Measurements from ENCODE around the gene GSTM5. TPM values are rescaled to one million over a fixed set of nuclear protein-coding genes. Genes with fewer than 3 reads are reported as not detected.
"Not testable (repeated sequence)": the region's sequence is repeated elsewhere in the genome, so short reads cannot be mapped to it uniquely, and the experiment has no call there.

The GSTM5 gene
- total RNA-seq, 1 donor from 2014 or later: 2.6 TPM

DNA sequence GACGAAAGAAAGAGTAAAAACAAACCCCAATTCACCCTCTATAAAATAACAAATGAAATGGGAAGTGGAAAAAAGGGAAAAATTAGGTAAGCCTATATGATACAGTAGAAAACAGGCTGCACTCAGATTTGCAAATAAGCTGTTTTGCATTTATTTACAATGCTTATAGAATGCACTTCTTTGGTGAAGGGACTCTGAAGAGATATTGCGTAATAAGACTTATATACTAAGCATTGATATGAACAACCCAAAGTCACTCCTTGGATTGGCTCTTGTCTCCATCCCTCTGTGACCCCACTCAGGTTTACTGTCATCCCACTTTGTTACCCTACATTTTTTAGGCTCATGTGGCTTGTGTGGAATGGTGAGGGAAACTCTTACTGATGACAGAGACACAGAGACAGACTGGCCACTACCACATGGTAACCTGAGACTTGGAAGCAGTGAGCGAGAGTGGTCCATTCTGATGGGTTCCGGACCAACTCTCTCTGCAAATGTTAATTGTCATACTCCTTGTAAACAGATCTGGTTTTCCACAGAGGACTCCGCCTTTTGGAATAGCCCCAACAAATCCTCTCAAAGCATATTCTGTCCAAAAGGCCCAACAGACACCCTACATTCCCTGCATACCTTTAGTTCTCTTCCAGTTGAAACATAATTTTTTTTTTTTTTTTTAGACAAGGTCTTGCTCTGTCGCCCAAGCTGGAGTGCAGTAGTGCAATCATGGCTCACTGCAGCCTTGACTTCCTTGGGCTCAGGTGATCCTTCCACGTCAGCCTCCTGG, 11.0 kb downstream of the GSTM5 start:
- no peak for DNase-seq (ENCODE audit: low spot score)
- intact Hi-C loops (cut with DNase I): no loop called here

DNA sequence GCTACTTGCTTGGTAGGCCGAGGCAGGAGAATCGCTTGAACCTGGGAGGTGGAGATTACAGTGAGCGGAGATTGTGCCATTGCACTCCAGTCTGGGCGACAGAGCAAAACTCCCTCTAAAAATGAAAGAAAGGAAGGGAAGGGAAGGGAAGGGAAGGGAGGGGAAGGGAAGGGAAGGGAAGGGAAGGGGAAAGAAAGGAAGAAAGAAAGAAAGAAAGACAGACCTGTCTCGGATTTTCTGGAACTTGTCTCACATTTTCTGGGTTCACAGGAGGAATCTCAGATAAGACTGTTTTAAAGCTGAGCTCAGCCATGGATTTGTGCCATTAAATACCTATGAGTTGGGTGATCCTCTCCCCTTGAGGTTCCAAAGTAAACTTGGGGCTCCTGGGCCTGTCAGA, 12.9 kb downstream of the GSTM5 start:
- intact Hi-C loops (cut with DNase I): no loop called here
- no peak for DNase-seq (ENCODE audit: low spot score)

GRCh38 chr1:109725510-109725909, 13.5 kb downstream of the GSTM5 start:
- DNase-seq (ENCODE audit: low spot score): no peak
- intact Hi-C loops (cut with DNase I): no loop called here

DNA sequence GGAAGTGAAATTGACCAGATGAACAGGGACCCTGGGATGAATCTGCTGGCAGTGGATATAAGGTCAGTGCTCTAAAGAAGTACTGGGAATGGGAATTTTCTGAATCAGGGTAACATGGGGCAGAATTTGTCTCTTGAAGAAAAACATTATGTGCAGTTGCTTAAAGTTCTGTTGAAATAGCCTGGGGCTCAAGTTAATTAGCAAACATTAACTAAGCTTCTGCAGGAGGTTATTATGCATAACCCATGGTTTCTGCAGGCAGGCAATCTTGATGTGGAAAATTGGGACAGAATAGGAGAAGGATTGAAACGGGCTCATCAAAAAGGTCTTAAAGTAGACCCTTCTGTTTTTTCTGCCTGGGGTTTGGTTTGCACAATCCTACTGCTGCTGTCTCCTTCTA, 14.0 kb downstream of the GSTM5 start:
- intact Hi-C loops (cut with DNase I): no loop called here
- DNase-seq (ENCODE audit: low spot score): no peak

GRCh38 chr1:109726728-109727373, 14.8 kb downstream of the GSTM5 start:
- no peak for DNase-seq (ENCODE audit: low spot score)
- intact Hi-C loops (cut with DNase I): no loop called here

- intact Hi-C loops (cut with DNase I): no loop called here
- no peak for DNase-seq (ENCODE audit: low spot score)
These were observed 16.8 kb downstream of the GSTM5 start for GRCh38 chr1:109728870-109729269.

DNA sequence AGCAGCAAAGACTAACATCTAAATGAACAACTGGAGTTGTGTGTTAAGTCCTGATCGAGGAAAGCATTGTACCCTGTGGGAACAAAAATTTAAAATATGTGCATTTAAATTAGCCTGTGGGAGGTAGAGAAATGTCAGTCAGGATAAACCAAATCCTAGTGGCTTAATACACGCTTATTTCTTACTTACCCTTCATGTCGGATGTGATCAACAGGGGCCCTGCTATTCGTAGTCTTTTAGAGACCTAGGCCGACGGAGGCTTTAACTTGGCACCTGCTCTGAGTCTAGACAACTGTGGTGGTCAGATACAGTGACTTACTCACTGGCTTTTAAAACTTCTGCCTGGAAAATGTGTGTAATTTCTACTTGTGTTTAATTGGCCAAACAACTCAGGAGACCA, 18.6 kb downstream of the GSTM5 start:
- DNase-seq (ENCODE audit: low spot score): no peak
- intact Hi-C loops (cut with DNase I): no loop called here

- no peak for DNase-seq (ENCODE audit: low spot score)
- intact Hi-C loops (cut with DNase I): no loop called here
These were observed 20.4 kb downstream of the GSTM5 start for GRCh38 chr1:109732390-109732881.

GRCh38 chr1:109733236-109733870, 21.3 kb downstream of the GSTM5 start:
- intact Hi-C loops (cut with DNase I): no loop called here
- no peak for DNase-seq (ENCODE audit: low spot score)

GRCh38 chr1:109739738-109740614, 27.9 kb downstream of the GSTM5 start:
- intact Hi-C loops (cut with DNase I): no loop called here
- DNase-seq (ENCODE audit: low spot score): peak; percentile 90

DNA sequence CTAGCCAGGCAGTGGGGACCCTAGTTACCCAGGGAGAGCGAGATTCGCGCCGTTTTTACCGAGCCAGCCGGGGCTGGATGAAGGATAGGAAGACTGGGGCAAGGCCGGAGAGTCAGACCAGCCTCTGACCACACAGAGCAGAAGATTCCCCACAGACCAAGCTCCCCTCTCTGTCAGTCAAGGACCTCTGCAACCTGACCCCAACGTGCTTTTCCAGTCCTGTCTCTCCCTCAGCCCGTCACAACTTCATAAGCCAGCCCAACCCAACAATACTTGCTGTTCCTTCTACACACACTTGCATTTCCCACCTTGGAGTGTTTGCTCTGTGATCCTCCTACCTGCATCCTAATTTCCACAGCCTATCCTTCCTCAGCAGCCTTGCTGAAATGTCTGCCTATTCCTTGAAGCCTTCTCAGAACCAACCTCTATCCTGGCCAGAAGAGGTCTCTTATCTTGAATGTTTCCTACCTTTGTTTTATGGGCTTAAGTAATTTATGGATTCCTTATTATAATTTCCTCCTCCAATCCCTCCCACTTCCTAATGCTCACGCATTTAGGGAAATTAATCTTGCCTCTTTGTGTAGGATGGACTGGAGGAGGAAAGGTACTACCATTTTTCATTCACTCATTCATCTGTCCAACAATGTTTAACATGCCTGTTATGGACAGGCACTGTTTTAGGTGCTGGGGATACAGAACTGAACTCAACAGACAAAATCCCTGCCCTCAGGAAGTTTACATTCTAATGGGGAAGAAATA, 28.7 kb downstream of the GSTM5 start, which contains the start of gene GSTM3:
Gene GSTM3, minus strand, starts transcription at position 424 of the 759 bp plus-strand sequence. CDS start 751 bp downstream, outside the sequence.
- DNase-seq (ENCODE audit: low spot score): no peak
- intact Hi-C loops (cut with DNase I): no loop called here

DNA sequence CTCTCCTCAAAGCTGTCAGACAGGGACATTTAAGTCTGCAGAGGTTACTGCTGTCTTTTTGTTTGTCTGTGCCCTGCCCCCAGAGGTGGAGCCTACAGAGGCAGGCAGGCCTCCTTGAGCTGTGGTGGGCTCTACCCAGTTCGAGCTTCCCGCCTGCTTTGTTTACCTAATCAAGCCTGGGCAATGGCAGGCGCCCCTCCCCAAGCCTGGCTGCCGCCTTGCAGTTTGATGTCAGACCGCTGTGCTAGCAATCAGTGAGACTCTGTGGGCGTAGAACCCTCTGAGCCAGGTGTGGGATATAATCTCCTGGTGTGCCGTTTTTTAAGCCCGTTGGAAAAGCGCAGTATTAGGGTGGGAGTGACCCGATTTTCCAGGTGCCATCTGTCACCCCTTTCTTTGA, 36.3 kb downstream of the GSTM5 start:
- intact Hi-C loops (cut with DNase I): not testable (repeated sequence)

DNA sequence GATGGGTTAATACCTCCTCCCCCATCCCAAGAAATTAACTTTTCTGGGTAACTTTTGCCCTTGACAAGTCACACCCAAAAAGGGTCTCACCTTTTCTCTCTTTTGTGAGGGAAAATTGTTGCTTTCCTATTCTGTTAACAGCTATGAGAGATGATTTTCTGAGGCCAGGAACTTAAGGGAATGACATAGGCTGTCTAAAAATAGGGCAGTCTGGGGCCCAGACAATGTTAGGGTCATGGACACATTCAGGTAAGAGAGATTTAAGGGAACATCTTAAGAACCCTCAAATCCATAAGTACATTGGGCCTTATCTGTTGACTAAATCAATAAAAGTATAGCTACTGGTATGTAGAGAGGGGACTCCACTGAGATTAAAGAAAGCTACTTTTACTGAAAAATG, 37.2 kb downstream of the GSTM5 start:
- DNase-seq (ENCODE audit: low spot score): no peak
- intact Hi-C loops (cut with DNase I): no loop called here

More for the DNA sequence above, 36.3 kb downstream of the GSTM5 start:
- DNase-seq (ENCODE audit: low spot score): not testable (repeated sequence)

- intact Hi-C loops (cut with DNase I): no loop called here
- no peak for DNase-seq (ENCODE audit: low spot score)
These were observed 38.3 kb downstream of the GSTM5 start for GRCh38 chr1:109750241-109750882.

DNA sequence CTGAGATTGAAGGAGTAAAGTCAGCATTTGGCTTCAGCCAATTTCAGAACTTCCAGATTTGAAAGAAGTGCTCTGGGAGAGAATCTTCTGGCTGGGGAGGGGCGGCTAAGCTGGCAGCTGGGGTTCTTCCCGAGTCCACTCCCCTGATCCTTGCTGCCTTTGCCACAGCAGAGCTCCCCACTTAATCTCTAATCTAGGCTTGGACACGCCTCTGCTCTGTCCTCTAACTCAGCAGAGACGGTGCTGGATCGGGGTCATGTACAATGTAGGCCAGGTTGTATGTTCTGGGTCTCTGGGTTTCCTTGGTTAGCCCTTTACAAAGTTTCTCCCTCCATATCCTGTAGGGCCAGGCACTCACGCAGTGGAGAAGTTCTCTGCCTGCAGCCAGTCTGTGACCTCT, 38.9 kb downstream of the GSTM5 start:
- no peak for DNase-seq (ENCODE audit: low spot score)
- intact Hi-C loops (cut with DNase I): no loop called here

DNA sequence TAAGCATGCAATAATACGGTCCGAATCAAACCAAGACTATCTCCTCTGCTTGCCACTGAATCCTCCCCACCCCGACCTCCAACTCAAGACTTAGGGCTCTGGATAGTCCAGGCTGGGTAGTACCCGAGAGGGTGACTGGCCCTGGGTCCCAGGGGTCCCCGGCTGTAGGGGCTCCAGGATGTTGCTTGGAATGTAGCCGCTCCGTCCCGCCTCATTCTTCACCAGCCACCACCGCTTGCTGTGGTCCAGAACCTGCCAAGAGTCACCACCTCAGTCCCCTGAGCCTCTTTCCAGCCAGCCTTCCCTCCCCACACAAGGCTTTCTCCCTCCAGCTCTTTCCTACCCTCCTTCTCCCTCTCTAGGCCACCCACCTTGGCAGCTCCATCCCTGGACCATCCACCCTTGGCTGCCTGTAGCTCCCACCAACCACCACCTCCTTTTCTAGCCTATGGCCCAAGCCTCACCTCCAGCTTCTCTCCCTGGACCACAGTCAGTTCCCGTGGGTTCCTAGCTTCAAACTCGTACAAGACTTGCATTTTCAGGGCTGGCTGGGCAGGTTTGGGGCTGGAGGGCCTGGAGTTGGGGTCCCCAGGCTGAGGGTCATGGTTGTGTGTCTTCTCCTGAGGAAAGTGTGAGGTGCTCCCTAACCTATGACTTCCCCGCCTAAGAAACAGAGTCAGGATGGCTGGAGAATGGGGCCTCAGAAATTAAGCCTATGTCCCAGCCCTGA, 39.6 kb downstream of the GSTM5 start:
- DNase-seq (ENCODE audit: low spot score): no peak
- intact Hi-C loops (cut with DNase I): no loop called here

GRCh38 chr1:109754738-109755137, 42.7 kb downstream of the GSTM5 start:
- no peak for DNase-seq (ENCODE audit: low spot score)
- intact Hi-C loops (cut with DNase I): no loop called here

DNA sequence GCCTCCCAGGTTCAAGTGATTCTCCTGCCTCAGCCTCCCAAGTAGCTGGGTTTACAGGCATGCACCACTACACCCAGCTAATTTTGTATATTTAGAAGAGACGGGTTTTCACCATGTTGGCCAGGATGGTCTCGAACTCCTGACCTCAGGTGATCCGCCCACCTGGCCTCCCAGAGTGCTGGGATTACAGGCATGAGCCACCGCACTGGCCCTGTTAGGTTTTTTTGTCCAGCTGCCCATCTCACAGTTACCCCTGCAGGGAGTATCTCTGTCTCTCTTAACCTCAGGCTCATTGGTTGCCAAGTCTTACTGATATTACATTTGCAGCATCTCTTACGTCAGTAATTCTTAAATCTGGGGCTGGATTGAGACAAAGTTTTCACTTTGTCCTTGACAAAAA, 44.3 kb downstream of the GSTM5 start:
- intact Hi-C loops (cut with DNase I); DNase-seq (ENCODE audit: low spot score): not testable (repeated sequence)
